COR-L47 (cell line): Measurements from ENCODE around the gene RHBDL2.
"Not testable (repeated sequence)": the region's sequence is repeated elsewhere in the genome, so short reads cannot be mapped to it uniquely, and the experiment has no call there.

Experiments used
- DNase-seq: peaks from one replicate; lab custom pipeline; 2025; lab: John Stamatoyannopoulos, UW

The RHBDL2 gene

DNA sequence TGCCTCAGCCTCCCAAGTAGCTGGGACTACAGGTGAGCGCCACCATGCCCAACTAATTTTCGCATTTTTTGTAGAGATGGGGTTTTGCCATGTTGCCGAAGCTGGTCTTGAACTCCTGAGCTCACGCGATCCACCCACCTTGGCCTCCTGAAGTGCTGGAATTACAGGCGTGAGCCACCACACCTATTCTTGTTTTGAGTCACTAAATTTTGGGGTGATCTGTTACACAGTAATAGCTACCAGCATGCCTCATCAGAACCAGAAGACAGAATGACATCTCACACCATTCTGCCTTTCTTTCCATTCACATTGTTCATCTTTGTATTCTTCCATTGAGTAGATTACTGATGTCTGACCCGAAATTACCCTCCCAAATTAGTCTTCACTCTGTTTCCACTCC is 9.1 kb downstream of the RHBDL2 start:
- no peak for DNase-seq

DNA sequence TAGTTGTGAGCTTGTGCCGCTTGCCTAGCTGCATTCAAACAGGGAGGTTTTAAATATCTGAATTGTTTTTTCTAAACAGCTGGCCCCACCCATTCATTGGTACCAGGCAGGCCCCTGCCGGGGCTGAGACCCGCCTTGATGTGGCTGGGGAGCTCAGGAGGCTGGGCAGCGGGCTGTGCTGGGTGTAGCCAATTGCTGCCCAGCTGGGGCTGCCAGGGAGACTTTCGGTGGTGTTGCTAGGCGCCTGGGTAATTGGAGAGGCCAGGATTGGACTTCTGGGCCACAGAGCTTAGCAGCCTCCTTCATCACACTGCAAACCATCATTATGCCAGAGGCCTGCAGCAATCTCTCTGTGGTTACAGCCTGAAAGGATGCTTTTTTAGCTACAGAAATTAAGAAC is 12.2 kb downstream of the RHBDL2 start:
- DNase-seq: peak; percentile 61

DNA sequence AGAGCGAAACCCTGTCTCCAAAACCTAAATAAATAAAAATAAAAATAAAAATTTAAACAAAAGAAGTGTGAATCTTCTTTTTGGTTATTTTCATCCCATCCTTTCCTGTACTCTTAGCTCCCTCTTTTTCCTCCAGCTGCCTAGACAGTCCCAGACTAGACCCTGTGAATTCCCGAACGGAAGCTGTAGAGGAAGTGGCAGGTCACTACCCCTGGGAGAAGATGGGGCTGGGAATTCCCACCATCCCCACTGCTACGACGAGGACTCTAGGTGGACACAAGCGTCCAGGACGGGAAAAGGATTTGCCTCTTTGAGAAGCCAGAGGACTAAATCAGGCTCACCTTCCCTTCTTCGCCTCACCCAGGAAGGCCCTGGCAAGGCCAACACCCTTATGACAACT is 12.6 kb downstream of the RHBDL2 start:
- DNase-seq: no peak

DNA sequence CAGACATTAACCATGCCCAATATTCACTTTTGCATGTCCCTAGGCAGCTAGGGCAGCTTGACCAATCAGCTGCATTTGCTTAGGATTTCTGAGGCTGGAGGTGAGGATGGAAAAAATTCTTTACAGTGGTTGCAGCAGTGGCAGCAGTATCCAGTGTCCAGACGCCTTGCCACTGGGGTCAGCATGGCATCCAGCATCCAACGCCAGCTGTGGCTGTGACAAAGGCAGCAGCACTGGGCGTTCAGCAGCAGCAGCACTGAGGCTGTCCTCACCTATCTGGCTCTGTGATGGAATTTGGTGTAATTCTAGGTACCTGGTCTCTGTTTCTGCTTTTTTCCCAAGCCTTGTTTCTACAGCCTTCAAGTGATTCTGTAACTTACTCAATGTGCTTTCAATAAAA is 15.5 kb downstream of the RHBDL2 start:
- no peak for DNase-seq

DNA sequence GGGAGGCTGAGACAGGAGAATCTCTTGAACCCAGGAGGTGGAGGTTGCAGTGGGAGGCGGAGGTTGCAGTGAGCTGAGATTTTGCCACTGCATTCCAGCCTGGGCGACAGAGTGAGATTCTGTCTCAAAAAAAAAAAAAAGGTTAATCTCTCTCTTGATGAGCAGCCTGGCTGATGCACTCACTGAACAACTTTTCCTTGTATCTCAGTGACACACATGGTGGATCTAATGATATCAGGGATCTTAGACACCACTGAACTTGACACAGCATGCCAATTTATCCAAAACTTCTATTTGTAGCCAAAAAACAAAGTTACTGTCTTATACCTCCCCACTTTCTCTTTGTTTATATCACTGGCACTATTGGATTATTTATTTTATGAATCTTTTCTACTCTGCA is 16.2 kb downstream of the RHBDL2 start:
- DNase-seq: no peak

DNA sequence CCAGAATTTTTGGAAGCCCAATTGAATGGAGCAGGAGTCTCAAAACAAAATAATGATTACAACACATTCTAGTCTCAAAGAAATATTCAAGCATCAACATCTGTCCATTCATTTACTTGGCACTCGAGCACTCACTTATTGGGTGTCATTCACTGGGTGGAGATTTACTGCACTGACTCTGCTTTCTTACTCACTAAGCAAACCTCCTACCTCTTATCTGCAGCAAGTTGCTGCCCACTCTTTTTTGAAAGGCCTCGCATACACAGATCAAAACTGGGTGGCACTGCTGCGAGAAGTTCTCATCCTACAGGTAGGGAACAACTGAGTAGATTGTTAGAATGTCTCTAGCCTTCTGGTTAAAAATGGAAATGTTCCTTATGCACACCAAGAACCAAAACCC is 18.0 kb downstream of the RHBDL2 start:
- no peak for DNase-seq

DNA sequence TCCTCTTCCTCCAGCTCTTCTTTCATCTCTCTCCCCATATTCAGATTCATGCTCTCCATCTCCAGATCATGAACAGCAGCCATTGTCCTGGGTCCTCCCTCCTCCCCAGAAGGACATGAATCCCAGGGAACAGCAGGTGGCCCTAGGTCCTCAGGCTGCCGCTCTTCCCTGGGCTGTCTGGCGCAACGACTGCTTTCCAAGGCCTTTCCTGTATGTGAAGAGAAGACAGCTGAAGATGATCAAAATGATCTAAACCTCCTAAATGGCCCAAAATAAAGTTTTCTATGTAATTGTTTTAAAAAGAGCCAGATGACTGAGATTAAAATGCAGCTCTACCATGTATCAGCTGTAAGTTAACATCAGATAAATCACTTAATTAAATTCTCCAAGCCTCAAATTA is 22.5 kb downstream of the RHBDL2 start:
- no peak for DNase-seq

DNA sequence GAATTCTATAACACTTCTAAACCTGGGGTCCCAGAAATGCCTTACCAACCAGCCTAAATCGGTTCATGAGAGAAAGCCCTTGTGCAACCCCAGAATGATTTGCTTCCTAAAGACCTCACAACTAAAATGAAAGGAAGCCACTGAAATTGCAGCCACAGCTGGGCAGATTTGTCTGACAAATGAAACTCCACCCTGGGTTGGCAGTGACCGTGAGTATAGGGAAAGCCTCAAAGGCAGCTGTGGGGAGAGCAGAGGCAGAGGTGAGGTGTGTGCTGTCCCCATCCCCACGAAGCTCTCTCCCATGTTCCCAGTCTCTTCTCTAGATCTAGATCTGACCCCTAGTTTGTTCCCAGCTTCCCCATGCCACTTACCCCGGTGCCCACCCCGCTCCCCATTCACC is 23.1 kb downstream of the RHBDL2 start:
- no peak for DNase-seq

DNA sequence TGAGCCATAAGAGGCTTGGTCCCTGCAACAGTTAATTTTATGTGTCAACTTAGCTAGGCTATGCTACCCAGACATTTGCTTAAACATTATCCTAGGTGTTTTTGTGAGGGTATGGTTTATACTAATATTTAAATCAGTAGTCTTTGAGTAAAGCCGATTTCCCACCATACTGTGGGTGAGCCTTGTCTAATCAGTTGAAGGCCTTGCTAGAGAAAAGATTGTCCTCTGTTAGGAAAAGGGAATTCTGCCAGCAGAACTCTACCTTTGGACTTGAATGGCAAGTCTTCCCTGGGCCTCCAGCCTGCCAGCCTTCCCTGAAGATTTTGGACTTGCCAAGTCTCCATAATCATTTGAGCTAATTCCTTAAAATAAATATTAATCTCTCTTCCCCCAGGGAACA is 23.9 kb downstream of the RHBDL2 start:
- no peak for DNase-seq

DNA sequence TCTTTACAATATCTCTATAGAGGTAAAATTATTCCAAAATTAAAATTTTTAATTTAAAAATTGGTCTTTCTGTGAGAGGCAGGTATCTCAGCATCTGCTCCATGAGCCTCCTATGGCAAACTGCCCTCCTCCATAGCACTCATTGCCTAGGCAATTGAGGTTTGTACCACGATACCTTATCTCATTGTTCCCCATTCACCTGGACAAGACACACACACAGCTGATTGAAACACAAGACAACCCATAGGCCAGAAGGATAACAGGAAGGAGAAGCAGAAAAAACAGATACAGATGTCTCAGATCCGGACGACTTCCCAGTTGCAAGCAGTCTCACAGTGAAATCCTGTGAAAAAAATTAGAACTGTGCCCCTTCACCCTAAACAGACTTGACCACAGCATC is 24.3 kb downstream of the RHBDL2 start:
- DNase-seq: no peak

DNA sequence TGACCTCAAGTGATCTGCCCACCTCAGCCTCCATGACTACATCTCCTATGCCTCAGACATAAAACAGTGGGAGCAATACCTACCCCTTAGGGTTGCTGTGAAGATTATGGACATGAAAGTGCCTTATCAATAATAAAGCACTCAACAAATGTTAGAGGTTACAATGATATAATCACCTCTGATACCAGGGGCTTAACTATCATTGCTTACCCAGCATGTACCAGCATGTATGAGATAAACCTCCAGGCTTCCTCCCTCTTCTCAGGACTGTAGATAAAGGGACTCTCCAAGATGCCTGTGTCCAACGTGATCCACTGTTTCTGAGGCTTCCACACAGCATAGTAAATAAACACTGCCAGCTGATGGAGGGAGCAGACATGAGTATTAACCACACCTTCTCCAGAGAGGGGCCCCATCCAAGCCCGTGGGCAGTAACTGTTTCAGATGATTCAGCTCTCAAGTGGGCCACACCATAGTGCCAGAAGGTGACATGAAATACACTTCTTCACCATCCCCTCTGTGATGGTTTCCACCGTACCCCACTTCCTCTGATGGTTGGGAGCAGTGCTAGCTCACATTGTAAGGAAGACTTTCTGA is 26.2 kb downstream of the RHBDL2 start:
- DNase-seq: no peak

DNA sequence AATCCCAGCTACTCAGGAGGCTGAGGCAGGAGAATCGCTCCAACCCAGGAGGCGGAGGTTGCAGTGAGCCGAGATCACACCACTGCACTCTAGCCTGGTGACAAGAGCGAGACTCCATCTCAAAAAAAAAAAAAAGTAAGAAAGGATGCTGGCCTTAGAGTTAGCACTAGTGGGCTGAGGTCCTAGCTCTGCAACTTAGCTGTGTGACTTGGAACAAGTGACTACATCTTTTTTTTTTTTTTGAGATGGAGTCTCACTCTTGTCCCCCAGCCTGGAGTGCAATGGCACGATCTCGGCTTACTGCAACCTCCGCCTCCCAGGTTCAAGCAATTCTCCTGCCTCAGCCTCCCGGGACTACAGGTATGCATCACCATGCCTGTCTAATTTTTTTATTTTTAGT is 26.7 kb downstream of the RHBDL2 start:
- DNase-seq: not testable (repeated sequence)

DNA sequence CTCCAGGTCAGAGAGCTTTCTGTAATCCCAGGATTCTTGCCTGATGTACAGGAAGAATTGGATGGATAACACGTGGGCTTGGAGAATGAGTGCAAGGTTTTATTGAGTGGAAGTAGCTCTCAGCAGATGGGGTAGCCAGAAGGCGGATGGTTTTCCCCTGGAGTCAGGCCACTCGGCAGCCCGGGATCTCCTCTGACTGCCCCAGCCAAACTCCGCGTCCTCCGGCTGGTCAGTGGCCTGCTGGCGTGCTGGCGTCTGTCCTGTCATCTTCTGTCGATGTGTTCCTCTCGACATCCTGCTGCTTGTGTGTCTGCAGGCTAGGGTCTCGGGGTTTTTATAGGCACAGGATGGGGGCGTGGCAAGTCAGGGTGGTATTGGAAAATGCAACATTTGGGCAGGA is 32.8 kb downstream of the RHBDL2 start:
- DNase-seq: no peak

DNA sequence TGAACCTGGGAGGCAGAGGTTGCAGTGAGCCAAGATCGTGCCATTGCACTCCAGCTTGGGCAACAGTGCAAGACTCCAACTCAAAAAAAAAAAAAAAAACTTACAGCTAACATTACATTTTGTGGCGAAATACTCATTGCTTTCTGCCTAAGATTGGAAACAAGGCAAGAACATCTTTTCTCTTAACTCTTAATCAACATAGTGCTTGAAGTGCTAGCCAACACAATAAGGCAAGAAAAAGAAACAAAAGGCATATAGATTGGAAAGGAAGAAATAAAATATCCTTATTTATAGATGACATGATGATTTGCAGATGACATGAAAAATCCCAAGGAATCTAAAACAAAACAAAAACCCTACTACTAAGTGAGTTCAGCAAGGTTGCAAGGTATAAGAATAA is 35.6 kb downstream of the RHBDL2 start:
- DNase-seq: no peak

DNA sequence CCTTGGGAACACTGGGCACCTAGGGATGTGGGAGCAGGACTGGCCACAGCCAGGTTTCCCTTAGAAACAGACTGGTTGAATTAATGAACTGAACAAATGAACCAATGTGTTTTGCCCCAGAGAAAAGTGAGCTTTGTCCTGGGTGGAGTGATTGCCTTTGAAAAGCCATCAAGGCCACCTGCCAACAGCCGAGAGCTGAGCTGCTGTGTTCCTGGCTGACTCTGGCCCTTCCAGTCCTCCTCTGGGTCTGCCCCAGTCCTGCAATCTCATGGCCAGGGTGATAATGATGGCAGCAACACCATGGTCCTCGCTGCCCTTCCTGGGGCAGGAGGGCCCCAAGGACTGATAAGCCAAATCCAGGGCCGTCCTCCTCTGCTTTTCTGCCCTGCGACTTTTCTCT is 42.1 kb downstream of the RHBDL2 start:
- no peak for DNase-seq

DNA sequence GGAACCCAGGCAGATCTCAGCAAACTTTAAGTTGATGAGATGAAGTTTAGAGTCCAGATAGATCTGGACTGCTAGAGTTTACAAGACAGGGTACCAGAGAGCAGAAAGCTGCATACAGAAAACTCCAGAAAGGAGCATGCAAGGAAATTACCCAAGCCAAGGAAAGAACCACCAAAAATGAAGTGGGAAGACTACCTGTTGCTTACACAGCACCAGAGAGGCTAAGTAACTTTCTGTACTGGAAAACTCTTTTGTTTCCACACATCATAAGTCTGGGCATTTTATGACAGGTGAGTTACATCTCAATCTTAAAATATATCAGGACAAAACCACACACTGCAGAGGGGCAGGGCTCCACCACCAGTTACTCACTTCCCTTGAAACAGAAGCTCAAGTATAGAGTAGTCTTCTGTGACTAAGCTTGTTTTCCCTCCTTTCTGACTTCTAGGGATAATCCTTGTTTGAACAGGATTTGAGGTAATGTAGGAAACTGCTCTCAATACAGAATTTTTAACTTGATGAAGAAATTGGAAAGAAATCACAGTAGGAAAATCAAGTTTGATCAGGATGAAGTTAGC is 42.9 kb downstream of the RHBDL2 start:
- DNase-seq: no peak

DNA sequence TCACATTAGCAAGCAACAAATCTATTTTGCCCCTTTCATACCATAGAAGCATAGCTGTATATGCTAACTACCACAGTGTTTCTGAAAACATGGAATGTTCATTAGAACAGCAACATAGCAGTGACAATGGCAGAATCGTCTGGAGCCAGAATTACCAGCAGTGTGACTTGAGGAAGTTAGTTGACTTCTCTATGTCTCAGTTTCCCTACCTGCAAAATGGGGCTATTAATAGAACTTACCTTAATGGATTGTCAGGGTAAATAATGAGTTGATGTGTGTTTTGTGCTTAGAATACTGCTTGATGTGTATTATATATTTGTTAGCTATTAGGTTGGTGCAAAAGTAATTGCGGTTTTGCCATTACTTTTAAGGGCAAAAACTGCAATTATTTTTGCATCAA is 45.5 kb downstream of the RHBDL2 start:
- DNase-seq: no peak

DNA sequence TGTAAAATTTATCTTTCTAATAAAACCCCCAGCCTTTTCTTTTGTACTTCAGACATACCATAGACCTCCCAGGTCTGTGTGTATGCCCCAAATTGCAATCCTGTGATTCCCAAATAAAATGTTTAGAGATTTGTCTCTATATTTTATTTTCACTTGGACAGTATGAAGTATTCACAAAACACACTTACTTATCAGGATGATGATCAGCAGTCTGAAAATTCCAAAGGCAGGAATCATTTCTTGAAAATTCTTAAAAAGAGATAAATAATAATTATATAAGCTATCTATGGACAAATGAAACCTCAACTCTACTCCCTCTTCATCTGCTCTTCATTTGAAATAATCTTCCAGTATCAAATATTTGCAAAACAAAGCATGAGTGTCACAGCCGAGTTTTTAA is 48.7 kb downstream of the RHBDL2 start:
- no peak for DNase-seq

DNA sequence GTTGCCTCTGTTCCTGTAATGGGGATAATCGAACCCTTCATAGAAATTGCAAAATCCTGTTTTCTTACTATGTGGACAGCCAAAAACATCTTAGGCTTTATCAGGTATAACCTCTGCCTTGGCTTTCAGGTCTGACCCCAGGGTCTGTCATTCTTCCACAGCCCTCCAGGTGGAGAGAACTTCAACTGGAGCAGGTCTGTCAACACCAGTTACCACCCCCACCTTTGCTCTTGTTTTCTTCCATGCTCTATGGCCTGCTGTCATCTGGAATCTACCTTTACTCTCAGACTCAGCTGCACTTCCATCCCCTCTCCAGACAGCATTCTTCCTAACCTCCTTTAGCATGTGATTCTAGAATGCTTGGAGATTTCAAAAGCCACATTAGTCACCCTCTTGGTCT is 49.9 kb downstream of the RHBDL2 start:
- no peak for DNase-seq

DNA sequence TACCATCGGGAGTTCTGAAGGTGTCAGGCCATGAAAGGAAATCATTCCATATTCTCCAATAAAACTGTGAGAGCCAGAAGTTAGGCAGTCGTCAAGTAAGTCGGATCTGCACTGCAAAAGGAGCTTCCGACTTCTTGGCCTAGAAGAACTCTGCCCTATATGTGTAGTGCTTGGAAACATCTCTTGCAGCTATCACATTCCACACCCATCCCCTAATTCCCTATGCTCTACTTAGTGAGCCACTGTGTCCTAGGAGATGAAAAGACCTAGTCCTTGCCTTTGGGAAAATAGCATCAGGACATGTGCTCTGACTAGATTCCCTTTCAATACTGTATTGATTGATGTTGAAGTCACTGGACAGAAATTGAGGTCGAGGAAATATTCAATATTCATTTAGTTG is 52.0 kb downstream of the RHBDL2 start:
- no peak for DNase-seq

DNA sequence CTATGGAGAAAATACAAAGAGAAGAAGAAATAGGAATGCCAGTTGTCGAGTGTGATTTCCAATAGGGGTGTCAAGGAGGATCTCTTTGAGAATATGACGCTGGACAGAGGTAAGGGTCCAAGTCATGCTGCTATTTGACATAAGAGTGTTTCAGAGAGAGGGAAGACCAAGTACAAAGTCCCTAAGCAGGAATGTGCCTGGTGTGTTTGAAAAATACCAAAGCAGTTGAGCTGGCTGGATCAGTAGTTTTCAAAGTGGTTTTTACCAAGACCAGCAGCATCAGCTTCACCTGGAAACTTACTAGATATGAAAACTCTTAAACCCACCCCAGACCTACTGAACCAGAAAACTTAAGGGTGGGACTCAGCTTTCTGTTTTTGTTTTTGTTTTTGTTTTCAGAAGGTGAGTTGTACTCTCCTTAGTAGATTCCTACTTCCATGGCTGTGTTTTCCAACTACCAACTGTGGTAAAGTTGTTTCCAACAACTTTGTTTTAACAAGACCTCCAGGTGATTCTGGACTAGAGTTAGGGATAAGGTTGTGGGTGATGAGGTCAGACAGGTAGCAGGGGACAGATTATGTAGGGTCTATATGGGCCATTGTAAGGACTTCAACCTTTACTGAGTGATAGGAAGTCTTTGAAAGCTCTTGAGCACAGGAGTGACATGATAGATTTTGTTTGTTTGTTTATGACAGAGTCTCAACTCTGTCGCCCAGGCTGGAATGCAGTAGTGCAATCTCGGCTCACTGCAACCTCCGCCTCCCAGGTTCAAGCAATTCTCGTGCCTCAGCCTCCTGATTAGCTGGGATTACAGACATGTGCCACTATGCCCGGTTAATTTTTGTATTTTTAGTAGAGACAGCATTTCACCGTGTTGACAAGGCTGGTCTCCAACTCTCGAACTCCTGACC is 53.0 kb downstream of the RHBDL2 start:
- no peak for DNase-seq

DNA sequence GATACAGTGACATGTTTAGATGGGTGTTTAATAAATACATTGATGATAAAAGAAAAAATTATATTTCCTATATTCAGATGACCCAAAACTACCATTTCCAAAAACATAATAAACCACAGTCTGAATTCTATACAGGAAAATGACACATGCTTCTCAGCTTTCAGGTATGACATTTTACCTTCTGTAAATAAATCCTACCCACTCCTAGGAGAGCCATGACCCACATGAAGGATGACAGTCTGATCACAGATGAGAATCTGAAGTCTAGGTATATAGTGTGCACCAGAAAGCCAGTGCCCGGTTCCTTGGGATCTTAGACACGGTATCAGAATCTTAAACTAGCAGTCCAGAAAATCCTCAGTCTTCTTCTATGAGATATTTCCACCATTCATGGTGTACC is 56.5 kb downstream of the RHBDL2 start:
- no peak for DNase-seq

DNA sequence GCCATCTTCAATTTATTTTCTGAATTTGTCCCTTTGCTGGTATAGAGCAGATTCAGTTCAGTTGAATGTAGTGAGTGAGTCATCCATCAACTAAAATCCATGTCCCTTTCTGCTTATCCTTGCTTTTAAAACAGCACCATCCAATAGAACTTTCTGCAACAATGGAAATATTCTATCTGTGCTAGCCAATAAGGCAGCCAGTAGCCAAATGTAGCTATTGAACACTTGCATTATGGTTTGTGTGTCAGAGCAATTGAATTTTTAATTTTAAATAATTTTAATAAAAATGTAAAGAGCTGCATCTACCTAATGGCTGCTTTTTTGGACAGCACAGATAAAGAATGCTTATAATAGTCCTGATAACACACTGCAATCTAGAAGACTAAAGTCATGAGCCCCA is 60.1 kb downstream of the RHBDL2 start, which contains the start of gene GJA9:
Gene GJA9 (minus strand): TSS at position 101 of the 400 bp plus-strand sequence. CDS start 5,489 bp downstream, outside the sequence.
- no peak for DNase-seq
